Amniotic epithelial cell (primary cell): ENCODE measurements around the gene GAB1.

ENCODE experiments used
- DNase-seq: peaks from one replicate; pipeline ENCODE4 v3.0.0-alpha.2; 2010; ENCODE audit warnings: low read depth

The GAB1 gene

GRCh38 chr4:143358923-143359643 is 22.4 kb downstream of the GAB1 start:
- peak; percentile 64 for DNase-seq

GRCh38 chr4:143359644-143360193 is 23.0 kb downstream of the GAB1 start:
- DNase-seq: no peak

- DNase-seq: no peak
Measured at GRCh38 chr4:143360838-143361625, 24.4 kb downstream of the GAB1 start.

- DNase-seq: no peak
Measured at GRCh38 chr4:143362349-143363046, 25.8 kb downstream of the GAB1 start.

- DNase-seq: no peak
Measured at GRCh38 chr4:143363332-143363731, 26.7 kb downstream of the GAB1 start.

GRCh38 chr4:143364063-143364462 is 27.4 kb downstream of the GAB1 start:
- no peak for DNase-seq

GRCh38 chr4:143367863-143368262 is 31.2 kb downstream of the GAB1 start:
- no peak for DNase-seq

GRCh38 chr4:143369552-143369951 is 32.9 kb downstream of the GAB1 start:
- DNase-seq: no peak

- no peak for DNase-seq
Measured at GRCh38 chr4:143372093-143372915, 35.6 kb downstream of the GAB1 start.

GRCh38 chr4:143374255-143374654 is 37.6 kb downstream of the GAB1 start:
- no peak for DNase-seq

- no peak for DNase-seq
Measured at GRCh38 chr4:143374771-143375170, 38.1 kb downstream of the GAB1 start.

- no peak for DNase-seq
Measured at GRCh38 chr4:143375326-143376073, 38.8 kb downstream of the GAB1 start.

GRCh38 chr4:143377611-143378099 is 41.0 kb downstream of the GAB1 start:
- DNase-seq: no peak

GRCh38 chr4:143380629-143381028 is 44.0 kb downstream of the GAB1 start:
- no peak for DNase-seq

- DNase-seq: peak; percentile 74
Measured at GRCh38 chr4:143381189-143382118, 44.8 kb downstream of the GAB1 start.

- DNase-seq: peak; percentile 53
Measured at GRCh38 chr4:143382596-143382995, 45.9 kb downstream of the GAB1 start.

GRCh38 chr4:143383005-143383574 is 46.4 kb downstream of the GAB1 start:
- DNase-seq: no peak

- DNase-seq: no peak
Measured at GRCh38 chr4:143384381-143384994, 47.8 kb downstream of the GAB1 start.

- DNase-seq: peak; percentile 69
Measured at GRCh38 chr4:143386812-143387211, 50.1 kb downstream of the GAB1 start.
